Measurements from ENCODE around the gene AIRE. TPM values are rescaled to one million over a fixed set of nuclear protein-coding genes. Genes with fewer than 3 reads are reported as not detected.

Gene AIRE
- total RNA-seq, 1 donor from 2014 or later, result not detected

- no peak for DNase-seq (ENCODE audit: low read depth)
- H3K4me3 ChIP-seq (ENCODE audit: low read depth, low read length), result no peak overlapping the region
- TF ChIP-seq CTCF (conservative IDR thresholded peaks at IDR 0.05; ENCODE audit: low read depth, low read length), result no peak
Measured at GRCh38 chr21:44347911-44348451, 62.3 kb downstream of the AIRE start.

Other genes with a start within 250 kb of the AIRE start
- gene PWP2, start 178.5 kb upstream of the AIRE start, total RNA-seq, result 5.0 and 6.6 TPM in 2 replicates
- 5.0 and 5.9 TPM in 2 replicates for gene GATD3, start 152.2 kb upstream of the AIRE start, total RNA-seq
- gene ICOSLG, start 44.9 kb upstream of the AIRE start, total RNA-seq, result 0.29 and 2.7 TPM in 2 replicates
- not detected in 2 replicates for gene DNMT3L, start 24.0 kb upstream of the AIRE start, total RNA-seq
- gene PFKL, start 14.2 kb downstream of the AIRE start, total RNA-seq, result 65.8 and 125 TPM in 2 replicates
- gene CFAP410, start 53.5 kb downstream of the AIRE start, total RNA-seq, result 11.2 and 11.4 TPM in 2 replicates
- 0.52 and 1.7 TPM in 2 replicates for gene TRPM2, start 67.7 kb downstream of the AIRE start, total RNA-seq
- 1.0 and 3.0 TPM in 2 replicates for gene LRRC3, start 169.6 kb downstream of the AIRE start, total RNA-seq

Measured in epithelial cell of proximal tubule (primary cell).